HK-2 (cell line): ENCODE results near the gene TSR1.

Experiments
- DNase-seq: peaks from one replicate; pipeline ENCODE4 v3.0.0-alpha.2; 2018; ENCODE audit not compliant: unreplicated experiment

TSR1 gene

GRCh38 chr17:2369039-2369438 is 32.8 kb upstream of the TSR1 start:
- no peak for DNase-seq

- DNase-seq, result no peak
Measured at GRCh38 chr17:2368359-2368758, 32.1 kb upstream of the TSR1 start.

GRCh38 chr17:2366747-2367494 is 30.7 kb upstream of the TSR1 start:
- no peak for DNase-seq

- DNase-seq, result no peak
Measured at GRCh38 chr17:2365132-2365531, 28.9 kb upstream of the TSR1 start.

- DNase-seq, result no peak
Measured at GRCh38 chr17:2364763-2365116, 28.5 kb upstream of the TSR1 start.

- no peak for DNase-seq
Measured at GRCh38 chr17:2363851-2364762, 27.9 kb upstream of the TSR1 start.

GRCh38 chr17:2363318-2363717 is 27.1 kb upstream of the TSR1 start:
- DNase-seq, result no peak

- no peak for DNase-seq
Measured at GRCh38 chr17:2362881-2363280, 26.6 kb upstream of the TSR1 start.

- no peak for DNase-seq
Measured at GRCh38 chr17:2362416-2362815, 26.2 kb upstream of the TSR1 start.

GRCh38 chr17:2362016-2362415 is 25.8 kb upstream of the TSR1 start:
- no peak for DNase-seq

- DNase-seq, result no peak
Measured at GRCh38 chr17:2361010-2361760, 24.9 kb upstream of the TSR1 start.

GRCh38 chr17:2357931-2358434 is 21.7 kb upstream of the TSR1 start:
- DNase-seq, result no peak

GRCh38 chr17:2357237-2357636 is 21.0 kb upstream of the TSR1 start:
- DNase-seq, result no peak

GRCh38 chr17:2354311-2354710 is 18.1 kb upstream of the TSR1 start:
- no peak for DNase-seq

- DNase-seq, result no peak
Measured at GRCh38 chr17:2351269-2351668, 15.0 kb upstream of the TSR1 start.

- DNase-seq, result peak; percentile 60
Measured at GRCh38 chr17:2347805-2348685, 11.8 kb upstream of the TSR1 start.

GRCh38 chr17:2346475-2346874 is 10.2 kb upstream of the TSR1 start:
- no peak for DNase-seq

- DNase-seq, result no peak
Measured at GRCh38 chr17:2344528-2344927, 8.3 kb upstream of the TSR1 start.

GRCh38 chr17:2343421-2343820 is 7.2 kb upstream of the TSR1 start:
- DNase-seq, result no peak

- no peak for DNase-seq
Measured at GRCh38 chr17:2338315-2338657, 2.0 kb upstream of the TSR1 start.

GRCh38 chr17:2337544-2338314 is 1.5 kb upstream of the TSR1 start:
- peak; percentile 54 for DNase-seq
